HEK293T (cell line): ENCODE results near the gene CDH4.

Experiments
- CTCF ChIA-PET: fragments of 350-600 bp; formaldehyde crosslinking; extraction: SDS; loops from one replicate; lab custom pipeline; 2021; ENCODE audit warnings: antibody characterized with exemption, inconsistent platforms; lab: Yijun Ruan, JAX
- POLR2A ChIA-PET: fragments of 350-600 bp; formaldehyde crosslinking; extraction: SDS; loops from one replicate; lab custom pipeline; 2020; ENCODE audit warnings: antibody characterized with exemption, inconsistent platforms; lab: Yijun Ruan, JAX
- DNase-seq: peaks from one replicate; pipeline ENCODE4 v3.0.0; 2012; ENCODE audit warnings: mixed read lengths; ENCODE audit errors: extremely low spot score
- ARNT ChIP-seq: fragments of 450-650 bp; IDR thresholded peaks from 2 replicates; pipeline ENCODE4 v1.6.1; 2017; ENCODE audit warnings: mild to moderate bottlenecking
- BHLHE40 ChIP-seq: fragments of 450-650 bp; IDR thresholded peaks from 2 replicates; pipeline ENCODE4 v1.6.1; 2016; ENCODE audit warnings: mild to moderate bottlenecking, moderate library complexity, borderline replicate concordance
- CTBP1 ChIP-seq: fragments of 450-650 bp; IDR thresholded peaks from 2 replicates; pipeline ENCODE4 v1.6.1; 2016; ENCODE audit warnings: borderline replicate concordance
- ELF4 ChIP-seq: fragments of 450-650 bp; IDR thresholded peaks from 2 replicates; pipeline ENCODE4 v1.6.1; 2017; ENCODE audit warnings: antibody characterized with exemption
- FOXA1 ChIP-seq: fragments of 450-650 bp; IDR thresholded peaks from 2 replicates; pipeline ENCODE4 v1.6.1; 2016; ENCODE audit warnings: mild to moderate bottlenecking
- FOXK2 ChIP-seq: fragments of 450-650 bp; IDR thresholded peaks from 2 replicates; pipeline ENCODE4 v1.6.1; 2016; ENCODE audit warnings: mild to moderate bottlenecking
- FOXM1 ChIP-seq: fragments of 450-650 bp; IDR thresholded peaks from 2 replicates; pipeline ENCODE4 v1.6.1; 2017; ENCODE audit warnings: mild to moderate bottlenecking, borderline replicate concordance
- HDGF ChIP-seq: fragments of 450-650 bp; IDR thresholded peaks from 2 replicates; pipeline ENCODE4 v1.6.1; 2017; ENCODE audit warnings: antibody characterized with exemption, borderline replicate concordance
- L3MBTL2 ChIP-seq: fragments of 450-650 bp; conservative IDR thresholded peaks from 2 replicates; pipeline ENCODE4 v1.6.1; 2016; ENCODE audit warnings: mild to moderate bottlenecking
- LEF1 ChIP-seq: fragments of 450-650 bp; IDR thresholded peaks from 2 replicates; pipeline ENCODE4 v1.6.1; 2017; ENCODE audit warnings: mild to moderate bottlenecking, borderline replicate concordance
- NFRKB ChIP-seq: fragments of 450-650 bp; IDR thresholded peaks from 2 replicates; pipeline ENCODE4 v1.6.1; 2016; ENCODE audit warnings: mild to moderate bottlenecking, moderate library complexity
- PKNOX1 ChIP-seq: fragments of 450-650 bp; IDR thresholded peaks from 2 replicates; pipeline ENCODE4 v1.6.1; 2016
- SP1 ChIP-seq: fragments of 450-650 bp; IDR thresholded peaks from 2 replicates; pipeline ENCODE4 v1.6.1; 2017
- SUZ12 ChIP-seq: fragments of 450-650 bp; IDR thresholded peaks from 2 replicates; pipeline ENCODE4 v1.6.1; 2016; ENCODE audit warnings: mild to moderate bottlenecking
- TARDBP ChIP-seq: fragments of 450-650 bp; IDR thresholded peaks from 2 replicates; pipeline ENCODE4 v1.6.1; 2016
- ZNF384 ChIP-seq: fragments of 450-650 bp; IDR thresholded peaks from 2 replicates; pipeline ENCODE4 v1.6.1; 2016

Gene CDH4

GRCh38 chr20:61557621-61558020 is 305.6 kb downstream of the CDH4 start:
- TF ChIP-seq NFRKB (no peak), FOXM1 (no peak), SUZ12 (no peak), ELF4 (no peak), TARDBP (no peak), L3MBTL2 (no peak), FOXA1 (no peak), SP1 (no peak), ARNT (no peak), LEF1 (no peak), BHLHE40 (no peak), ZNF384 (no peak), PKNOX1 (no peak), HDGF (no peak), CTBP1 (no peak), FOXK2 (no peak)
- ChIA-PET CTCF (no interaction called here), POLR2A (no interaction called here)
- no peak for DNase-seq

DNA sequence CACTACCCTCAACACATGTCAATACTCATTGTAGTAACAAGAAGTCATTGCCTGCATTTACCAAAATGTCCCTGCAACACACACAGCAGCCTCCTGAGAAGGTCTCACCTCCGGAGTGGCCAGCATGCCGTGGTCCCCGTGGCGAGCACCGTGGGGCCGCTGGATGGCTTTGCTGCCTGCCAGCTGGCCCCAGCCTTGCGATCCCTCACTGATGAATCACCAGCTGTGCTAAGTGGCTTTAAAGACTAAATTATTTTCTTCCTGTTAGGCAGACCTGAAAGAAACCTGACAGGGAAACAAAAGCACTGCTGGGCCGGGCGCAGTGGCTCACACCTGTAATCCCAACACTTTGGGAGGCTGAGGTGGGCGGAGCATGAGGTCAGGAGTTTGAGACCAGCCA is 306.7 kb downstream of the CDH4 start:
- no peak for TF ChIP-seq BHLHE40
- TF ChIP-seq SUZ12, result no peak
- TF ChIP-seq FOXK2, result no peak
- TF ChIP-seq ZNF384, result no peak
- TF ChIP-seq ARNT, result no peak

DNA sequence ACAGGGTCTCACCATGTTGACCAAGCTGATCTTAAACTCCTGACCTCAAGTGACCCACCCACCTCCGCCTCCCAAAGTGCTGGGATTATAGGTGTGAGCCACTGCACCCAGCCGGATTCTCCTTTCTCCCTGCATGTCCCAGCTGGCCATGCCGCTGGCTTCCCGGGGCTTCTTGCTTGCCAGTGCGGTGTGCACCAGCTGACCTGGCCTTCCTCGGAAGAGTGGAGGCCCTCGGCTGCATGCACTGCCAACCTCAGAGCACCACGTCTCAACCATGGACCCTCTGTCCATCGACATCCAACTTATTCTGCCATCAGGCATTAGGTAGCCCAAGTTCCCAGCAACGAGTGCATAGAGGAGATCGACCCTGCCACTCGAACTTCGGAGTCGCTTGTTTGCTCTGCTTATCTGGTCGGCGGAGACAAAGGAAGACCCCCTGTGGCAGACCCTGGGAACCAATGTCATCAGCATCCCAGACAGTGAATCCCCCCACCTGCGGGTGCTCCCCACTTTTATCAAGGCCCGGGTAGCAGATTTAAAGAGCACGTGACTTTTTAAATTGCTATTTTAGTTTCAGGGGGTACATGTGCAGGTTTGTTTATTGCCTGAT is 307.8 kb downstream of the CDH4 start:
- DNase-seq, result no peak
- TF ChIP-seq PKNOX1 (no peak), ARNT (no peak), HDGF (no peak), BHLHE40 (no peak), L3MBTL2 (no peak), FOXM1 (no peak), ZNF384 (no peak), TARDBP (no peak), CTBP1 (no peak)
- ChIA-PET POLR2A (no interaction called here), CTCF (no interaction called here)

More for the DNA sequence above, 306.7 kb downstream of the CDH4 start:
- DNase-seq, result no peak
- ChIA-PET CTCF (no interaction called here), POLR2A (no interaction called here)

GRCh38 chr20:61560361-61560853 is 308.3 kb downstream of the CDH4 start:
- CTCF ChIA-PET, result no interaction called here
- TF ChIP-seq FOXK2 (no peak), SUZ12 (no peak), ZNF384 (no peak), NFRKB (no peak), BHLHE40 (no peak), ELF4 (no peak), PKNOX1 (no peak), L3MBTL2 (no peak), HDGF (no peak), TARDBP (no peak), FOXM1 (no peak), CTBP1 (no peak), ARNT (no peak), SP1 (no peak), FOXA1 (no peak)
- DNase-seq, result peak; percentile 12
- POLR2A ChIA-PET, result no interaction called here

- POLR2A ChIA-PET, result no interaction called here
- DNase-seq, result no peak
- CTCF ChIA-PET, result no interaction called here
- TF ChIP-seq FOXK2, result no peak
- no peak for TF ChIP-seq SUZ12
- TF ChIP-seq FOXA1, result no peak
- TF ChIP-seq LEF1, result no peak
- TF ChIP-seq SP1, result no peak
- no peak for TF ChIP-seq ARNT
- TF ChIP-seq NFRKB, result no peak
- TF ChIP-seq CTBP1, result no peak
- TF ChIP-seq TARDBP, result no peak
Observed at GRCh38 chr20:61561111-61561830, 309.2 kb downstream of the CDH4 start.

DNA sequence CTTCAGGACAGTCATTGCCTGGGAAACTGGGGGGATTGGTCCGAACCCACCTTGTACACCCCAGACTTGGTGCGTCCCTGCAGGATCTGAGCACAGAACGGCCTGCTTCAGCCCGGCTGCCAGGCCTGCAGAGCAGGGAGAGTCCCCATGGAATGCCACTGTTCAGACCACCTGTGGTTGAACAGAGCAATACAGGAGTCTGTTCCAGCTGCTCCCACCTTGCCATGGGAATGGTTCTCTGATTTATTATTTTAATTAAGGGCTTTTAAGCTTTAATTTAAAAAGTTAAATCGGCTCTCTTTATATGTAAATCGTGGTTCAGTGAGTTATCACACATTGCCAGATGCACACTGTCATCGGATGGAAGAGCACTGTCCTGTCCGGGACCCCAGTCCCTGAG is 310.4 kb downstream of the CDH4 start:
- no peak for DNase-seq
- TF ChIP-seq TARDBP (no peak), BHLHE40 (no peak), FOXA1 (no peak), FOXK2 (no peak), LEF1 (no peak), SP1 (no peak), L3MBTL2 (no peak), ELF4 (no peak), ZNF384 (no peak), HDGF (no peak), PKNOX1 (no peak), ARNT (no peak), FOXM1 (no peak), CTBP1 (no peak), SUZ12 (no peak), NFRKB (no peak)
- CTCF ChIA-PET, result no interaction called here
- POLR2A ChIA-PET, result no interaction called here
